ENCODE measurements around the gene TPST2.

TPST2 gene

GRCh38 chr22:26525946-26526564 is 63.9 kb downstream of the TPST2 start:
- no peak for DNase-seq (ENCODE audit: extremely low read depth, low read depth)
- TF ChIP-seq CTCF (IDR thresholded peaks at IDR 0.05; ENCODE audit: low read depth, low read length), result no peak

DNA sequence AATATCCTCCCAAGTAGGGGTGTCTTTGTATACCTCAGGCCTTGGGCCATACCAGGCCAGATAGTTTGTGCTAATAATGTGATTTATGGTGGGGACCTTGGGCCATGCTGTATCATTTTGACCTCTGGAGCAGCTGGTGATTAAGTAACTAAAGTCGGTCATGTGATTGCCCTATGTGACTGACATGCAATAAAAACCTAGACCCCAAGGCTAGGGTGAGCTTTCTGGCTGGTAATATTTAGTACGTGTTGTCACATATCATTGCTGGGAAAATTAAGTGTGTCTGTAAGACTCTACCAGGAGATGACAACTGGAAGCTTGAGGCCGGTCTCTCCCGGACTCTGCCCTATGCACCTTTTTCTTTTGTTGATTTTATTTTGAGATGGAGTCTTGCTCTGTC is 65.1 kb downstream of the TPST2 start:
- TF ChIP-seq CTCF (IDR thresholded peaks at IDR 0.05; ENCODE audit: low read depth, low read length), result no peak
- no peak for DNase-seq (ENCODE audit: extremely low read depth, low read depth)

- no peak for TF ChIP-seq CTCF (IDR thresholded peaks at IDR 0.05; ENCODE audit: low read depth, low read length)
- no peak for DNase-seq (ENCODE audit: extremely low read depth, low read depth)
Measured at GRCh38 chr22:26522592-26522991, 67.3 kb downstream of the TPST2 start.

DNA sequence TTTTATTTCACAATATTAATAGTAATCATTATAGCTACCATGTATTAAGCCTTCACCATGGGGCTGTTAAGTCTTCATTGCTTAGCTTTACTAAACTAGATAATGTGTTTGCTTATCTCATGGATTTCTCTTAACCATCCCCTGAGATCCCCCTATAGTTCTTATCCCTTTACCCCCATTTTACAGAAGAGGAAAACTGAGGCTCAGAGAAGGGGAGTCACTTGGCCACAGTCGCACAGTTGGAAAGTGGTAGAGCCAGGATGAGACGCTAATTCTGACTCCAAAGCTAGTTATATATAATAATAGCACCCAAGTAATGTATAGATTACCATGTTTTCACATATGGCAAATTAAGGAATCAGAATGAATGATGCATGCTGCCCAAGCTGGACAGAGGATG is 67.9 kb downstream of the TPST2 start:
- no peak for TF ChIP-seq CTCF (IDR thresholded peaks at IDR 0.05; ENCODE audit: low read depth, low read length)
- DNase-seq (ENCODE audit: extremely low read depth, low read depth), result no peak

DNA sequence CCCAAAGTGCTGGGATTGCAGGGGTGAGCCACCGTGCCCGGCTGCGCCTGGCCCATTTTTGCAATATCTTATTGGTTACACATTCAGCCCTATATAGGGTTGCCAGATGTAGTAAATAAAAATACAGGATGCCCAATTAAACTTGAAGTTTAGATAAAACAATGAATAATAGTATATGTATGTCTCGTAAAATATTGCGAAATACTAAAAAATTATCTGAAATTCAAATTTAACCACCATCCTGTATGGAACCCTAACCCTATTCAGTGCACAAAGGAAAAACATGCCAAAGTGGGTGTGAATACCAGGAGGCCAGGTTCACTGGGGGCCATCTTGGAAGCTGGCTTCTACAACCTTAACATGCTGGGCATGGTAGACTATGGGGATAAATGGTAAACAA is 72.5 kb downstream of the TPST2 start:
- no peak for DNase-seq (ENCODE audit: extremely low read depth, low read depth)
- TF ChIP-seq CTCF (IDR thresholded peaks at IDR 0.05; ENCODE audit: low read depth, low read length), result no peak

DNA sequence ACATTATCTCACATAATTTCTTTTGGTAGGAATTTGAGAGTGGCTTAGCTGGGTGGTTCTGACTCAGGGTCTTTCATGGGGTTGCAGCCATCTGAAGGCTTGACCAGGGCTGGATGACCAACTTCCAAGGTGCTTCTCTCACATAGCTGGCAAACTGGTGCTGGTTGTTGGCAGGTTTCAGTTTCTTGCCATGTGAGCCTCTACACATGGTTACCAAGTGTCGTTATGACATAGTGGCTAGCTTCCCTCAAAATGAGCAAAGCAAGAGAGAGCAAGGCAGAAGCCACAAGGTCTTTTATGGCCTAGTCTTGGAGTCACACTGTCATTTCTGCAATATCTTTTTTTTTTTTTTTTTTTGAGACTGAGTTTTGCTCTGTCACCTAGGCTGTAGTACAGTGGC is 73.4 kb downstream of the TPST2 start:
- TF ChIP-seq CTCF (IDR thresholded peaks at IDR 0.05; ENCODE audit: low read depth, low read length), result no peak
- DNase-seq (ENCODE audit: extremely low read depth, low read depth), result no peak

GRCh38 chr22:26515931-26516330 is 74.0 kb downstream of the TPST2 start:
- no peak for DNase-seq (ENCODE audit: extremely low read depth, low read depth)
- TF ChIP-seq CTCF (IDR thresholded peaks at IDR 0.05; ENCODE audit: low read depth, low read length), result no peak
